Sigmoid colon (tissue), 4 donors: ENCODE results near the gene MRPL49.

Experiments
- CTCF ChIP-seq, 4 experiments: fragments of 450-650 bp in 3 of 4; fragments of 200-600 bp in 1 of 4; IDR thresholded peaks; one replicate each; pipeline ENCODE4 v1.5.1; 2016 to 2019; ENCODE audit warnings: antibody characterized with exemption in 4 of 4, mild to moderate bottlenecking in 3 of 4, moderate library complexity in 2 of 4
- POLR2AphosphoS5 ChIP-seq, 4 donors: sonication (generic); formaldehyde crosslinking; IDR thresholded peaks; one replicate each; pipeline ENCODE4 v1.6.1; 2017; ENCODE audit warnings: antibody characterized with exemption in 4 of 4

GRCh38 chr11:65072631-65072966 lies 49.5 kb upstream of the MRPL49 start:
- TF ChIP-seq CTCF (IDR thresholded peaks at IDR 0.05) (no peak), POLR2AphosphoS5 (IDR thresholded peaks at IDR 0.05) (no peak)
